ENCODE data around the gene COG5. TPM values are rescaled to one million over a fixed set of nuclear protein-coding genes. Genes with fewer than 3 reads are reported as not detected.
A peak's percentile ranks its signal among the peaks of the same experiment; 100 is the strongest.

The COG5 gene
- total and polyA plus RNA-seq, 9 of the 15 experiments (the other 6 are each of a cell fraction or from before 2014, with no cell fraction given), result 15.3 to 75.1 (median 56.4) TPM

GRCh38 chr7:107262857-107263256 lies 300.9 kb downstream of the COG5 start:
- 44% methylated on average over 2 of the region's 2 CpGs for WGBS (ENCODE audit: insufficient coverage, low coverage, missing lambda C conversion rate)
- POLR2A ChIA-PET, result interaction anchor here (1.6 kb wide), 1 partner anchor 12 kb away, joined by 5 read pairs; no protein-coding TSS in a partner anchor
- TF ChIP-seq ZNF311 (CRISPR knock-in tag; IDR thresholded peaks at IDR 0.05) (no peak), BRF2 (IDR thresholded peaks at IDR 0.05; ENCODE audit: borderline replicate concordance, insufficient read depth, insufficient read length) (no peak), KLF10 (CRISPR knock-in tag; IDR thresholded peaks at IDR 0.05) (no peak), NFIC (IDR thresholded peaks at IDR 0.05) (peak; percentile 77), BRCA1 (IDR thresholded peaks at IDR 0.05) (no peak), BRCA1 (CRISPR knock-in tag; IDR thresholded peaks at IDR 0.05) (no peak), ELK1 (CRISPR knock-in tag; IDR thresholded peaks at IDR 0.05) (no peak)
- peak in 1 of 4 experiments; percentile 15 for DNase-seq (ENCODE audit: extremely low read depth in 1 of 4, low spot score in 3 of 4)
- H3K4me2 ChIP-seq (ENCODE audit: insufficient read depth, low read length), result no peak overlapping the region
- BruUV-seq (replicated peaks), result no TSS peak
- H3K36me3 ChIP-seq (ENCODE audit: control insufficient read depth, insufficient read depth, low read length), result peaks cover 5% of the 10 kb centered on the region; the same call in 1 of the 3 replicates
- H3K4me3 ChIP-seq, result no peak overlapping the region
- intact Hi-C loops (cut with micrococcal nuclease), result no loop called here
- H3K4me1 ChIP-seq (replicated peaks in 1 of 2; ENCODE audit: control insufficient read depth in 2 of 2, insufficient read depth in 2 of 2, low read length in 2 of 2), result no peaks in the 10 kb centered on the region
- CTCF ChIA-PET (ENCODE audit: low intra/inter-chr PET ratio), result interaction anchor here (0.6 kb wide), 1 partner anchor 899 kb away, joined by 3 read pairs; no protein-coding TSS in a partner anchor
- no peak overlapping the region for H3K27ac ChIP-seq (ENCODE audit: extremely low read depth, low read depth, low read length)
- no peaks in the 10 kb centered on the region for H4K20me1 ChIP-seq (replicated peaks; ENCODE audit: control insufficient read depth, insufficient read depth, low read length)
- H3K9ac ChIP-seq (ENCODE audit: insufficient read depth in 1 of 2, low read depth in 2 of 2, low read length in 2 of 2), result no peak overlapping the region
- no peak; the same call in 2 of the 3 replicates for ATAC-seq
- H3K27me3 ChIP-seq (ENCODE audit: control insufficient read depth in 2 of 2, insufficient read depth in 2 of 2, low read length in 2 of 2), result no peaks in the 10 kb centered on the region
- no peaks in the 10 kb centered on the region for H3K79me2 ChIP-seq (ENCODE audit: control insufficient read depth, insufficient read depth, low read length)
- H3K9me3 ChIP-seq (replicated peaks; ENCODE audit: control insufficient read depth, insufficient read depth, low read depth, low read length), result no peaks in the 10 kb centered on the region
- FAIRE-seq, result no peak
- H2AFZ ChIP-seq (ENCODE audit: low read depth, low read length), result no peak overlapping the region
- in situ Hi-C loops (cut with MboI), result no loop called here
- H3K9me1 ChIP-seq (ENCODE audit: control insufficient read depth, insufficient read depth, low read length), result no peaks in the 10 kb centered on the region
